Fibroblast of lung (primary cell): Measurements from ENCODE around the gene PPP1R7.

Experiments used
- EZH2 ChIP-seq: IDR thresholded peaks from 2 replicates; pipeline ENCODE4 v1.5.1; 2012; ENCODE audit warnings: low read length, control low read depth, mild to moderate bottlenecking; ENCODE audit errors: missing control alignments
- TF ChIP-seq, protein P1 (sequence below), 2 donors: IDR thresholded peaks in 1 of 2; conservative IDR thresholded peaks in 1 of 2; 1 replicate in 1 of 2; 2 replicates in 1 of 2; pipeline ENCODE4 v1.5.1; 2011 to 2012; ENCODE audit warnings: low read length in 2 of 2, control low read depth in 1 of 2, inconsistent platforms in 1 of 2, low read depth in 1 of 2, mild to moderate bottlenecking in 1 of 2

DNA sequence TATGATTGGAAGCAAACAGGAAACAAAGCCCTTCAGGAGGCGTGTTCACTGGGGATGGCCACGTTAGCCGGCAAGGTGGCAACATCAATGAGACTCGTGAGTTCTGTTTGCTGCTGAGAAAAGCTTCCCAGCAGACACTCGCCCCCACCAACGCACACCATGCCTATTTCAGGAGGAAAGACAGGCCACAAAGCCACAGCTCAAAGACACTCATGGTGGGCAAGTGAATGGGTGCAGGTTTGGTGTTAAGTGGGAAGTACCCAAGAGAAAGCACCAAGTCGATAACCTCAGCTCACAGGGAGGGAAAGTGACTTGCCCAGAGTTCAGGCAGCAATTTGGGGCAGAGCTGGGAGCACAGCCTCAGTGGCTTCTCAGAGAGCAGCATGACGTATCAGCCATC, 37.7 kb upstream of the PPP1R7 start:
- no peak for TF ChIP-seq EZH2
- TF ChIP-seq, protein P1, sequence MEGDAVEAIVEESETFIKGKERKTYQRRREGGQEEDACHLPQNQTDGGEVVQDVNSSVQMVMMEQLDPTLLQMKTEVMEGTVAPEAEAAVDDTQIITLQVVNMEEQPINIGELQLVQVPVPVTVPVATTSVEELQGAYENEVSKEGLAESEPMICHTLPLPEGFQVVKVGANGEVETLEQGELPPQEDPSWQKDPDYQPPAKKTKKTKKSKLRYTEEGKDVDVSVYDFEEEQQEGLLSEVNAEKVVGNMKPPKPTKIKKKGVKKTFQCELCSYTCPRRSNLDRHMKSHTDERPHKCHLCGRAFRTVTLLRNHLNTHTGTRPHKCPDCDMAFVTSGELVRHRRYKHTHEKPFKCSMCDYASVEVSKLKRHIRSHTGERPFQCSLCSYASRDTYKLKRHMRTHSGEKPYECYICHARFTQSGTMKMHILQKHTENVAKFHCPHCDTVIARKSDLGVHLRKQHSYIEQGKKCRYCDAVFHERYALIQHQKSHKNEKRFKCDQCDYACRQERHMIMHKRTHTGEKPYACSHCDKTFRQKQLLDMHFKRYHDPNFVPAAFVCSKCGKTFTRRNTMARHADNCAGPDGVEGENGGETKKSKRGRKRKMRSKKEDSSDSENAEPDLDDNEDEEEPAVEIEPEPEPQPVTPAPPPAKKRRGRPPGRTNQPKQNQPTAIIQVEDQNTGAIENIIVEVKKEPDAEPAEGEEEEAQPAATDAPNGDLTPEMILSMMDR (conservative IDR thresholded peaks at IDR 0.05 in 1 of 2, IDR thresholded peaks at IDR 0.05 in 1 of 2; ENCODE audit: low read depth in 1 of 2, low read length in 2 of 2), result no peak
